Fibroblast of skin of back (primary cell): ENCODE results near the gene ZNF112.

Experiments used
- DNase-seq: peaks from one replicate; pipeline ENCODE4 v3.0.0-alpha.2; 2013

Gene ZNF112

DNA sequence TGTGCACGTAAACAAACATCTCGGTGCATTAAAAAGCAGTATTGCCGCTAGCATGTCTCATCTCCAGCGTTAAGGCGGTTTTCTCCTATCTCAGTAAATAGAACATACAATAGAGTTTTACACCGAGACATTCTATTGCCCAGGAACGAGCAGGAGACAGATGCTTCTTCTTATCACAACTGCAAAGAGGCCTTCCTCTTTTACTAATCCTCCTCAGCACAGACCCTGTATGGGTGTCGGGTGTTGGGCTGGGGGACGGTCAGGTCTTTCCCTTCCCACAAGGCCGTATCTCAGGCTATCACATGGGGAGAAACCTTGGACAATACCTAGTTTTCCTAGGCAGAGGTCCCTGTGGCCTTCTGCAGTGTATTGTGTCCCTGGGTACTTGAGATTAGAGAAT, 75.6 kb downstream of the ZNF112 start:
- no peak for DNase-seq

GRCh38 chr19:44278181-44278690, 78.2 kb downstream of the ZNF112 start:
- no peak for DNase-seq

DNA sequence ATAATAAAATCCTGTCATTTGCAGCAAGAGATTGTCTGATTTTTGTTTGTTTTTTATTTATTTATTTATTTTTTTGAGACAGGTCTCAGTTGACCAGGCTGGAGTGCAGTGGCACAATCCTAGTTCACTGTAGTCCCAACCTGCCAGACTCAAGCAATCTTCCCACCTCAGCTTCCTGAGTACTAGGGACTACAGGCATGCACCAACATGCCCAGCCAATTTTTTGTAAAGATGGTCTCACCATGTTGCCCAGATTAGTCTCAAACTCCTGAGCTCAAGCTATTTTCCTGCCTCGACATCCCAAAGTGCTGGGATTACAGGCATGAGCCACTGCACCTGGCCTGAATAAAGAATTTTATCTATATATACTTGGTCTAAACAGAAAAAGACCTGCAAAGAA, 79.1 kb downstream of the ZNF112 start:
- no peak for DNase-seq
